GM18907 (cell line): ENCODE measurements around the gene TTC23.

ENCODE experiments used
- ATAC-seq: cut with Tn5 transposase; IDR thresholded peaks from one replicate; pipeline ENCODE4 v1.9.1; 2021; ENCODE audit warnings: mild to moderate bottlenecking, moderate library complexity; ENCODE audit not compliant: unreplicated experiment

TTC23 gene

DNA sequence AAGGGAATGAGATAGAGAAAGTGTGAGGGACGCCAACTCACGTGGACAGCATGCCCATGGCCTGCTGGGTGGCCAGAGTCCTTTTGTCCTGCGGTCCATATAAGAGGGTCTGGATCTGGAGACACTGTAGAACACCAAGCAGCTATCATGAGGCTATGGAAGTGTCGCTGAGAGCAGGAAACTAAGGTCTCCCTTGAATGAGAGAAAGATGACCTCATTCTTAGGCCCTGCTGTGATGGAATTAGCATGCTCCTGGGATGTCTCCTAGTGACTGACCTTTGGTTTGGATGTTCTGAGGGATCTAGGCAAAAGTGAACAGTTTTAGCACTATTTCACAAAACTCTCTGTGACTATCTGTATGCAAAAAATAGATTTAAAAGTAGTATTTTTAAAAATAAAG lies 110.1 kb downstream of the TTC23 start:
- no peak for ATAC-seq

DNA sequence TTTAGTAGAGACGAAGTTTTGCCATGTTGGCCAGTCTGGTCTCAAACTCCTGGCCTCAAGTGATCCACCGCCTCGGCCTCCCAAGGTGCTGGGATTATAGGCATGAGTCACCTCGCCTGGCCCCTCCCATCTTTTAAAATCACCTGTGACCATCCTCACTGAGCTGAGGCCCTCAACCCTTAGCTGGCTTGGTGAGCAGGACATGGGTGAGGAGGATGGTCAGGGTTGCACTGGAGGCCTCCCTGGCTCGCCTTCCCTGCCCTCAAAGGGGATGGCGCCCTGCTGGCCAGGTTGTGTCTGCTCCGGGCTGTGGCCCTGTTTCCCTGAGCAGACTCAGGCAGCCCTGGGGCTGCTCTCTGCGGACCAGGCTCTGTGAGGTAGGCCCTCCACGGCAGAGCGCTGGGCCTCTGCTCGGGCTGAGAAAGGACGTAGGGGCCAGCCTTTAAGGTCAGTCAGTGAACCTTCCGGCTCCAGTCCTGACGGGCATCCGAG lies 110.8 kb downstream of the TTC23 start:
- ATAC-seq: no peak

DNA sequence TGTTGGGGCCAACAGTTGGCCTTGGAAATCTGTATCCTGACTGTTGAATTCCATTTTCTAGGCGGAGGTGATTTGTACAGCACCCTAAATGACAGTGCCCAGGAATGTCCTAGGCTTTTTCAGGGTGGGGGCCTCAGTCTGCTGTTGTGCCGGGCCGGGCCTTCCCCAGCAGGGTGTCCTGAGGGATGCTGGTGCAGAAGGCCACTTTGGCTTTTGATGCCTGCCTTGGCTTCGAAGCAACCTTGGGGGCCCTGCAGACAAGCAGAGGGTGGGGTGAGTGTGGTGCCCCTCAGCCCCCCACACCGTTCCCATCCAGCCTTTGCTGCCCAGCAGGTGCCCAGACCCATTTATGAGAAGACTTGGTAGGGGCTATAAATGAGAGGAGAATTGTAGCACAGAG lies 111.5 kb downstream of the TTC23 start:
- no peak for ATAC-seq

DNA sequence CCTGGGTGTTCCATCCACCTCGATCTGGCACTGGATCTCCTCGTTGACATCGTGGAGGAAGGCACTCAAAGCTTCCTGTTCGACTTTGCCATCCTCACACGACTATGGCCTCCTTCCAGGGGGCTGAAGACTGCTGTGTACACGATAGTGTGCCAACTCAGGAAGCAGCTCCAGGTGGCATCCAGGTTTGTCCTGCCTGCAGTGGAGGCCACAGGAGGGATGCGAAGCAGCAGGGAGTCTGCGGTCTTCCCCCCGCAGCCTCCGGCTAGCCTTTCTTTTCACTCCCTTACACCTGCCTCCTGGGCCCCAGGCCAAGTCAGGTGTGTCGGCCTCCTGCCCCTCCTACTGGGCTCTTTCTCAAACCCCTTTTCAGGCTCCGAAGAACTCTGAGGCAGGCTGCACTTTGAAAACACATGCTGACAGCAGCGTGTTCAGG lies 112.3 kb downstream of the TTC23 start:
- ATAC-seq: no peak

DNA sequence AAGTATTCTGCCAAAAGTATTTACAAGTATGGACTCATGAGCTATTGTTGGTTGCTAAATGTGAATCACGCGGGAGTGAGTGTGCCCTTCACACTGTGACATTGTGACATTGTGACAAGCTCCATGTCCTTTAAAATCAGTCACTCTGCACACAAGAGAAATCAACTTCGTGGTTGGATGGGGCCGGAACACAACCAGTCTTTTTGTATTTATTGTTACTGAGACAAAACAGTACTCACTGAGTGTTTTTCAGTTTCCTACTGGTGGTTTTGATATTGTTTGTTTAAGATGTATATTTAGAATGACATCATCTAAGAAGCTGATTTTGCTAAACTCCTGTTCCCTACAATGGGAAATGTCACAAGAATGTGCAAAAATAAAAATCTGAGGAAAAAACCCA lies 114.2 kb downstream of the TTC23 start:
- peak; percentile 84 for ATAC-seq

DNA sequence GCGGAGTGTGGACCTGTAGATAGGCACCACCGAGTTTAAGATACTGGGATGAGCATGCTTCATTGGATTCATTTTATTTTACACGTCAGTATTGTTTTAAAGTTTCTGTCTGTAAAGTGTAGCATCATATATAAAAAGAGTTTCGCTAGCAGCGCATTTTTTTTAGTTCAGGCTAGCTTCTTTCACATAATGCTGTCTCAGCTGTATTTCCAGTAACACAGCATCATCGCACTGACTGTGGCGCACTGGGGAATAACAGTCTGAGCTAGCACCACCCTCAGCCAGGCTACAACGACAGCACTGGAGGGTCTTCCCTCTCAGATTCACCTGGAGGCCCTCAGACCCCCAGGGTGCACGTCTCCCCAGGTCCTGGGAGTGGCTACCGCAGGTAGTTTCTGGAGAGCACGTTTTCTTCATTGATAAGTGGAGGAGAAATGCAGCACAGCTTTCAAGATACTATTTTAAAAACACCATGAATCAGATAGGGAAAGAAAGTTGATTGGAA lies 115.0 kb downstream of the TTC23 start:
- ATAC-seq: no peak

DNA sequence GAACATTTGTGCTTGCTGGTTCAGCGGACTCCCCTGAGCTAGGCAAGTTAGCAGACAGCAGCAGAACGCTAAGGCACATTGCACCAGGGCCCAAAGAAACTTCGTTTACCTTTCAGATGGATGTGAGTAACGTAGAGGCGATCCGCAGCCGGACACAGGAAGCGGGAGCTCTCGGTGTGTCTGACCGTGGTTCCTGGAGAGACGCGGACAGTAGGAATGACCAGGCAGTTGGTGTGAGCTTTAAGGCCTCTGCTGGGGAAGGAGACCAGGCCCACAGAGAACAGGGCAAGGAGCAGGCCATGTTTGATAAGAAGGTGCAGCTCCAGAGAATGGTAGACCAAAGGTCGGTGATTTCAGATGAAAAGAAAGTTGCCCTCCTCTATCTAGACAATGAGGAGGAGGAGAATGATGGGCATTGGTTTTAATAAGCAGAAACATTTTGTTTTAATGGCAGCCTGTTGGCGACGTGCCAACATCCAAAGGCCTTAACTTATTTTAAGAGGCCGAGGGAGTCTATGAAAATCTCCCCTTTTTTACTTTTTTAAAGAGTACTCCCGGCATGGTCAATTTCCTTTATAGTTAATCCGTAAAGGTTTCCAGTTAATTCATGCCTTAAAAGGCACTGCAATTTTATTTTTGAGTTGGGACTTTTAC lies 116.6 kb downstream of the TTC23 start:
- no peak for ATAC-seq

DNA sequence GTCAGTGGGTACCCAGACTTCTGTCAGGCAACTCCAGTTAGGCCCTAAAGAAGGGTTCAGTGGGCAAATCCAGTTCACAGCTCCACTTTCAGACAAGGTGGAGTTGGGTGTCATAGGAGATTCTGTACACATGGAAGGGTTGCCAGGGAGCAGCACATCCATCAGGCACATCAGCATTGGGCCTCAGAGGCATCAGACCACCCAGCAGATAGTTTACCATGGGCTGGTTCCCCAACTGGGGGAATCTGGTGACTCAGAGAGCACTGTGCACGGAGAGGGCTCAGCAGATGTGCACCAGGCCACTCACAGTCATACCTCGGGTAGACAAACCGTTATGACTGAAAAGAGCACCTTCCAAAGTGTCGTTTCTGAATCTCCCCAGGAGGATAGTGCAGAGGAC lies 117.3 kb downstream of the TTC23 start:
- ATAC-seq: no peak

DNA sequence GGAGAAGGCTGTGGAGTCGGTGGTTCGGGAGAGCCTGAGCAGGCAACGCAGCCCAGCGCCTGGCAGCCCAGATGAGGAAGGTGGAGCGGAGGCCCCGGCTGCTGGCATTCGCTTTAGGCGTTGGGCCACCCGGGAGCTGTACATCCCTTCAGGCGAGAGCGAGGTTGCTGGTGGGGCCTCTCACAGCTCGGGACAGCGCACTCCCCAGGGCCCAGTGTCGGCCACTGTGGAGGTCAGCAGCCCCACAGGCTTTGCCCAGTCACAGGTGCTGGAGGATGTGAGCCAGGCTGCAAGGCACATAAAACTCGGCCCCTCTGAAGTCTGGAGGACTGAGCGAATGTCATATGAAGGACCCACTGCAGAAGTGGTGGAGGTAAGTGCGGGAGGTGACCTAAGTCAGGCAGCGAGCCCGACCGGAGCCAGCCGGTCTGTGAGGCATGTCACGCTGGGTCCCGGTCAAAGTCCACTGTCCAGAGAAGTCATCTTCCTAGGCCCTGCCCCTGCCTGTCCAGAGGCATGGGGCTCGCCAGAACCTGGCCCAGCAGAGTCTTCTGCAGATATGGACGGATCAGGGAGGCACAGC lies 117.8 kb downstream of the TTC23 start:
- ATAC-seq: no peak

DNA sequence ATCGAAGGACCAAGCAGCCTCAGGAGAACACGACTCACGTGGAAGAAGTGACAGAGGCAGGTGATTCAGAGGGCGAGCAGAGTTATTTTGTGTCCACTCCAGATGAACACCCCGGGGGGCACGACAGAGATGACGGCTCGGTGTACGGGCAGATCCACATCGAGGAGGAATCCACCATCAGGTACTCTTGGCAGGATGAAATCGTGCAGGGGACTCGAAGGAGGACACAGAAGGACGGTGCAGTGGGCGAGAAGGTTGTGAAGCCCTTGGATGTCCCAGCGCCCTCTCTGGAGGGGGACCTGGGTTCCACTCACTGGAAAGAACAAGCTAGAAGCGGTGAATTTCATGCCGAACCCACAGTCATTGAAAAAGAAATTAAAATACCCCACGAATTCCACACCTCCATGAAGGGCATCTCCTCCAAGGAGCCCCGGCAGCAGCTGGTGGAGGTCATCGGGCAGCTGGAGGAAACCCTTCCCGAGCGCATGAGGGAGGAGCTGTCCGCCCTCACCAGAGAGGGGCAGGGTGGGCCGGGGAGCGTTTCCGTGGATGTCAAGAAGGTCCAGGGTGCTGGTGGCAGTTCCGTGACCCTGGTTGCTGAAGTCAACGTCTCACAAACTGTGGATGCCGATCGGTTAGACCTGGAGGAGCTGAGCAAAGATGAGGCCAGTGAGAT lies 118.5 kb downstream of the TTC23 start:
- ATAC-seq: no peak

DNA sequence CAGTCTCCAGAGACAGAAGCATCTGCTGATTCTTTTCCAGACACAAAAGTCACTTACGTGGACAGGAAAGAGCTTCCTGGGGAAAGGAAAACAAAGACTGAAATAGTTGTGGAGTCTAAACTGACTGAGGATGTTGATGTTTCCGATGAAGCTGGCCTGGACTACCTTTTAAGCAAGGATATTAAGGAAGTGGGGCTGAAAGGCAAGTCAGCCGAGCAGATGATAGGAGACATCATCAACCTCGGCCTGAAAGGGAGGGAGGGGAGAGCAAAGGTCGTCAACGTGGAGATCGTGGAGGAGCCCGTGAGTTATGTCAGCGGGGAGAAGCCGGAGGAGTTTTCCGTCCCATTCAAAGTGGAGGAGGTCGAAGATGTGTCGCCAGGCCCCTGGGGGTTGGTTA lies 119.1 kb downstream of the TTC23 start:
- ATAC-seq: no peak

DNA sequence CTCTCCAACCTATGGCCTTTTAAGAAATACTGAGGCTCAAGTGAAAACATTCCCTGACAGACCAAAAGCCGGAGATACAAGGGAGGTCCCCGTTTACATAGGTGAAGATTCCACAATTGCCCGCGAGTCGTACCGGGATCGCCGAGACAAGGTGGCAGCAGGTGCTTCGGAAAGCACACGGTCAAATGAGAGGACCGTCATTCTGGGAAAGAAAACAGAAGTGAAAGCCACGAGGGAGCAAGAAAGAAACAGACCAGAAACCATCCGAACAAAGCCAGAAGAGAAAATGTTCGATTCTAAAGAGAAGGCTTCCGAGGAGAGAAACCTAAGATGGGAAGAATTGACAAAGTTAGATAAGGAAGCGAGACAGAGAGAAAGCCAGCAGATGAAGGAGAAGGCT lies 119.7 kb downstream of the TTC23 start:
- ATAC-seq: no peak

DNA sequence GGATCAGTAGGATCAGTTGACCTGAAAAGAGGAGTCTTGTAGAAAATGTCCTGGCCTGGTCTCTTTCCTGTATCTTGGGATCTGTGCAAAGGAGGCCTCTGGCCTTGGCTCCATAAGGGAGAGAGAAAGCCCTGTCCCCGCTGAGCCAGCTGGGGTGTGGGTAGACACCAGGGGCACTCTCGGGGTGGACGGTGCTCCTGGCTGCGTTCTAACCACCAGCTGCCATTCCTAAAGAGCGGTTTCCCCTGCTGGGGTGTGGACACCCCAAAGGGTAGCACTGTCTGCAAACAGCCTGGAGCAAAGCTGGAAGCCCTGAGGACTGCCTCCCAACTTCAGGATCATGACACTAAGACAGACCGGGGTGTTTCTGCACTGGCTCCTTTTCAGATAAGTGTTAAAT lies 121.0 kb downstream of the TTC23 start:
- no peak for ATAC-seq

DNA sequence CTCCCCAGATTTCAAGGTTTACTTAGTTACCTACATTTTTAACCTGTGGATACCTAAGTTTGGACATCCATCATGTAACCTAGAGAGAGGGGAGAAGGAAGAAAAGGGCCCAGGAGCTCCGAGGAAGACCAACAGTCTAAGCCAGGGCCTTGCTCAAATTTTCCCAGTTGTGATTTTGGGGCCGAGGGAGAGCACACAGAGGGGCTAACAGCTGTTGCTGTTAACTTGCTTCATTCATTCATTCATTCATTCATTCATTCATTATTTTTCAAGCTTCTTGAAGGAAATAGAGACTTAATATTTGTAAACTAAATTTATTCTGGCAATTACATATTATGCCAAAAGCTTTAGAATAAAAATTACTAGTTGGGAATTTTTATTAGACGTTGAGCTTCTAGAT lies 121.6 kb downstream of the TTC23 start:
- ATAC-seq: no peak

DNA sequence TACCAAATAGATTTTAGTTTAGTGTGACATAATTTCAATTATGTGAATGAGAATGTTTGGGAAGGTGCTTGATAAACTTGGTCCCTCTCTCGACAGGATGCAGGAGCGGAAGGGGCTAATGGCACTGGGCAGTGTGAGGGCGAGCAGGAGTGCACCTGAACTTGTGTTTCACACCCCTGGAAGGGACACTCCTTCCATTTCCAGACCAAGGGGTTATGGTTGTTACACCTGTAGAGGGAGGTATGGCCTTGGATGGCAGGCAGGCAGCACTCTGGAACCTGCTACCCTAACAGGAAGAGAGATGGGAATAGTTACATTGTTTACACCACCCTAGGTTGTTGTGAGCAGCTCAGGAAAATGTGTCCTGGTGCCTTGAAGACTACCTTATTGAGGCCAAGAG lies 122.5 kb downstream of the TTC23 start:
- no peak for ATAC-seq

DNA sequence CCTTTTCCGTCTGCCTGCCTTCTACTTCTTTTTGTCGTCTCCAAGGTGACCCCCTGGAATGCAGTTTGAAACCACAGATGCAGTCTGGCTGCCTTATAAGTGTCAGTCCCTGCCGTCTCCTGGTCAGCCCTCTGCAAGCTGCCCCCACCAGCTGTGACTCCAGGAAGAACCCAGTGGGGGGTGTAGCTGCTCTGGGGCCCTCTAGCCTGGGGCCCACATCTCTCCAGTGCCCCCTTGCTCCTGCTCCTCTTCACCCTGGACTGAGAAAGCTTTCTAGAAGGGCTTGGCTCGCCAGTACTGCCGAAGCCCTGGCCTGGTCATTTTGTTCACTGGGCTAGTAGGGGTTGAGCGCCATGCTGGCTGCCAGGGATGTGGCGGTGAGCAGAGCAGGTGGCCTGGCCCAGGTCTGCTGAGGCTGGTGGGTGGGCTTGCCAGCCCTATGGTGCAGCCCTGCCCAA lies 123.2 kb downstream of the TTC23 start:
- no peak for ATAC-seq

DNA sequence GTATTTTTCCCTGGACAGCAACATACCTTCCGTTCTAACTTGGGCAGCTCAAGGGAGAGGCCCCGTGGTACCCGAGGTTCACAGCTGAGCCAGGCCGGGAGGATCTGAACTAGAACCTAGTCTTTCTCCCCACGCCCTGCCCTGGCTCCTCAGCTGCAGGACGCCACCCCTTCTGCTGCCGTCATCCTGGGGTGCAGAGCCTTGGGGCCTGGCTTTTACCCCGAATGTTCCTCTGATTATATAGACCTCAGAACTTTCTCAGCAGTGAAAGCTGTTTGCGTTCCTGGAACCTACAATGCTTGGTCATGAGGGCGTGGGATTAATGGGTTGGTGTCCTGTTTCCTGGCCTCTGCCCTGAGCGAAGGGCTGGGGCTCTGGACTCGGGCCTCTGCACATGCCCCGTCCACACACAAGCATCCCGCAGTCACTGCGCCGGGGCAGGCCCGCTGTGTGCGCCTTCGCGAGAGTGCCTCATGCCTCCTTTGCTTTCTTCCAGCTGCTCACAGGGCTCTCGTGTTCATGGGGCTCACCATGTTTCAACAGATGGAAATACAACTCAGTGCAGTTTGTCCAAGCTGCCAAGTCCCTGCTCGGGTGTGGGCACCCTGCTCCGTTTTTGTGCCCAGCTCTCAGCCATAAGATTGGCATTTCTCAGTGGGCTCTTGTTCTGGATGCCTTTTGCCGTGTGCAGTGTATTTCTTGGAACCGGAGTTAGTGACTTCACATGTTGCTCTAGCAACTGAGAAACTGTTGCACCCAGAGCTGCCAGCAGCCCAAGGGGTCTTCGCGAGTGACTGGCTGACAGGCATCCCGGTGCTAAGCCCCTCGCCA lies 124.1 kb downstream of the TTC23 start:
- no peak for ATAC-seq

DNA sequence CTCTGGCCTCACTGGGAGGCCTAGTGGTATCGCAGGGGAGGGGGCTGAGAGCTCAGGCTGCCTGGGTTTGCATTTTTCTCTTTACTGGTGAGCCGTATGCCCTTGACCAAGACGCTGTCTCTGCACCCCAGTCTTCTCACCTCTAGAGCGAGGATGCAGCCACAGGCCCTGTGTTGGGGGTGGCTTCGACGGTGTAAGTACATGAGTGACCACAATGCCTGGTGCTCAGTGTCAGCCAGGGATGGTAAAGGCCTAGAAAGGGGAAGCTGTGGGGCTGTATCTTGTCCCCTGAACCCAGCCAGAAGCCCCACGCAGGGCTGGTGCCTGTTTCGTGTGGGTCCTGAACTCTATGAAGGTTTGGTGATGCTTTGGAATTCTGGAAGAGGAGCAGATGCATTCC lies 124.7 kb downstream of the TTC23 start:
- no peak for ATAC-seq

DNA sequence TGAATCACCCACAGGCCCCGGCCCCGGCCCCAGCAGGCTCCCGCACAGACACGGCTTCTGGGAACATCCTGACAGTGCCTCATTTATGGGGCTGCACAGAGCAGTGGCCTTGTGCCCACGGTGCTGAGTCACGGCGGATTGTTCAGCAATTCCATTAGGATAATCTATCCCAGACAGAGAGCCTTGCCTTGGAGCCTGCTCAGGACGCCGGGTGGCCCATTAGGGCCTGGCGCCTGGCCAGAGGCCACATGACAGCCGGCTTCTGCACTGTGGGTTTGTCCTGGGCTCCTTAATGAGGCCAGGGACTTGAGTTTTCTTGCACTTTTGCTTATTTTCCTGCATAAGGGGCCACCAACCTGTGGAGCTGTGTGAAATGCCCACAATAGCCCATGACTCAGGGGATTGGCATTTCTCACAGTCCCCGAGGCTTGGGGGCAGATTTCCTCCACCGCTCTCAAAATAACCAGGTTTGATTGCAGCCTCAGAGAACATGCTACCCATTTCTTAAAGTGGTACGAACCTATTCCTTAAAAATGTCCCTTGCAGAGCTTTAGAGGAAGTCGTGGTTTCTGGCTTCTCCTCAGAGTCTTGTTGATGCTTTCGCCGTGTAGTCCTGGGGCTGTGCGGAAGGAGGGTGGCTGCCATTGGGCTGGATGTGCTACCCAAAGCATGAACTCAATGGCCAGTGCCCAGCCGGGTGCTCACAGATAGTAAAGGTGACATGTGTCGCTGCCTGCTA lies 125.5 kb downstream of the TTC23 start:
- no peak for ATAC-seq
